ENCODE data around the gene TRIM2. TPM values are rescaled to one million over a fixed set of nuclear protein-coding genes. Genes with fewer than 3 reads are reported as not detected.

The TRIM2 gene
- total and polyA plus RNA-seq, 2 experiments from 2014 or later: 32.7 to 40.4 TPM

DNA sequence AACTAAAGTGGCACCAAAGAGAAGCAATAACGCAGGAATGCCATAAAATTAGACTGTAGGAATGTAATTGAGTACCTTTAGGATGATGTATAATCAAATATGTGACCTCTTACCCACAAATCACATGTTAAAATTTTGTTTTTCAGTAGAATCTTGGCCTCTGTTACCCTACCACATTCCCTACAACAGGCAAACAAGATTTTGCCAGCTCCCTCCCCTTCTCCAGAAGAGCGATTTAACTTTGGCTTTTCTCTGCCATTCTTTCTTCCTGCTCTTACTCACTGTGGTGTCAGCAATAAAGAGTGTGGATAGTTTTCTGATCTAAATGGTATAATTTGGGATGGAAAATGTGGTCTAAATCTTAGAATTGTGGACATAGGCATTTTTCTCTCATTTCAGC lies 57.2 kb downstream of the TRIM2 start:
- peaks cover 17% of the 10 kb centered on the region for H3K4me1 ChIP-seq (ENCODE audit: low read depth)
- TF ChIP-seq, protein P1, sequence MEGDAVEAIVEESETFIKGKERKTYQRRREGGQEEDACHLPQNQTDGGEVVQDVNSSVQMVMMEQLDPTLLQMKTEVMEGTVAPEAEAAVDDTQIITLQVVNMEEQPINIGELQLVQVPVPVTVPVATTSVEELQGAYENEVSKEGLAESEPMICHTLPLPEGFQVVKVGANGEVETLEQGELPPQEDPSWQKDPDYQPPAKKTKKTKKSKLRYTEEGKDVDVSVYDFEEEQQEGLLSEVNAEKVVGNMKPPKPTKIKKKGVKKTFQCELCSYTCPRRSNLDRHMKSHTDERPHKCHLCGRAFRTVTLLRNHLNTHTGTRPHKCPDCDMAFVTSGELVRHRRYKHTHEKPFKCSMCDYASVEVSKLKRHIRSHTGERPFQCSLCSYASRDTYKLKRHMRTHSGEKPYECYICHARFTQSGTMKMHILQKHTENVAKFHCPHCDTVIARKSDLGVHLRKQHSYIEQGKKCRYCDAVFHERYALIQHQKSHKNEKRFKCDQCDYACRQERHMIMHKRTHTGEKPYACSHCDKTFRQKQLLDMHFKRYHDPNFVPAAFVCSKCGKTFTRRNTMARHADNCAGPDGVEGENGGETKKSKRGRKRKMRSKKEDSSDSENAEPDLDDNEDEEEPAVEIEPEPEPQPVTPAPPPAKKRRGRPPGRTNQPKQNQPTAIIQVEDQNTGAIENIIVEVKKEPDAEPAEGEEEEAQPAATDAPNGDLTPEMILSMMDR (IDR thresholded peaks at IDR 0.05; ENCODE audit: low read depth, low read length): no peak
- no peak overlapping the region for H3K27ac ChIP-seq
- no peak for DNase-seq (ENCODE audit: low read depth in 1 of 2, low spot score in 1 of 2)
- H3K36me3 ChIP-seq: no peaks in the 10 kb centered on the region
- H3K27me3 ChIP-seq: no peaks in the 10 kb centered on the region
- H3K4me3 ChIP-seq: no peak overlapping the region
- no peaks in the 10 kb centered on the region for H3K9me3 ChIP-seq (ENCODE audit: low read depth)

DNA sequence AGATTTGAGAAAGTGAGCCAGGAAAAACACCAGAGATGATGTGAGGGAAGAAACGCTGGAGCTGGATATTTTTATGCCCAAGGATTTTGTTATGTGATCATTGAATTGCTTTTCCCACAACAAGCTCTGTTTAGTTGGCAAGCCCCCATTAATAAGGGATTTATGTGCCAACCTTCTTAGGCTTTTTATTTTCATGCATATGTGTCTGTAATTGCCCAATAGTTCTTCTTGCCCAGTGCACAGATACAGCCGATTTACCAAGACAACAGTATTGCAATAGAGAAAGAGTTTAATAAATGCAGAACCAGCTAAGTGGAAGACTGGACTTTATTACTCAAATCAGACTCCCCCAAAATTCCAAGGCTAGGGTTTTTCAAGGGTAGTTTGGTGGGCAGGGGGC lies 57.7 kb downstream of the TRIM2 start:
- Histone ChIP-seq H3K4me1 (ENCODE audit: low read depth) (peaks cover 12% of the 10 kb centered on the region), H3K4me3 (no peak overlapping the region), H3K27me3 (no peaks in the 10 kb centered on the region), H3K27ac (no peak overlapping the region), H3K36me3 (no peaks in the 10 kb centered on the region), H3K9me3 (ENCODE audit: low read depth) (no peaks in the 10 kb centered on the region)
- DNase-seq (ENCODE audit: low read depth in 1 of 2, low spot score in 1 of 2): no peak
- TF ChIP-seq, protein P1 (IDR thresholded peaks at IDR 0.05; ENCODE audit: low read depth, low read length): no peak

DNA sequence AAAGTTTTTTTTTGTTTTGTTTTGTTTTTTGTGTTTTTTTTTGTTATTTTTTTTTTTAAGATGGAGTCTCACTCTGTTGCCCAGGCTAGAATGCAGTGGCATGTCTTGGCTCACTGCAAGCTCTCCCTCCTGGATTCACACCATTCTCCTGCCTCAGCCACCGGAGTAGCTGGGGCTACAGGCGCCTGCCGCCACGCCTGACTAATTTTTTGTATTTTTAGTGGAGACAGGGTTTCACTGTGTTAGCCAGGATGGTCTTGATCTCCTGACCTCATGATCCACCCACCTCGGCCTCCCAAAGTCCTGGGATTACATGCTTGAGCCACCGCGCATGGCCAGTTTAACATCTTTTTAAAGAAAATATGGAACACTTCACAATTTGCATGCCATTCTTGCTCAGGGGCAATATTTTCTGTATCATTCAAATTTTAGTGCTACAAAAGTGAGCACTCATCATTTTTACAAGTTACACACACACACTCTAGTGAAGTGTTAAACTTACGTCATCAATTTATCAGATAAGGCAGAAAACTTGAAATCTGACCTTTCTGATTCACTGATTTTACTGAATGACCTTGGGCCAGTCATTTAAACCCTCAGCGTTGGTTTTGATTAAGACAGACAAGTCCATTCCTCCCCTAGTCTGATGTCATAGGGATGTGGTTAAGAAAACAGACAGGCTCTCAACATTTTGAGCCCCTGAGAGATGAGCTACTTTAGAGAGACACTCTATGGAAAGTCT lies 61.2 kb downstream of the TRIM2 start:
- TF ChIP-seq, protein P1 (IDR thresholded peaks at IDR 0.05; ENCODE audit: low read depth, low read length): no peak
- Histone ChIP-seq H3K27ac (no peak overlapping the region), H3K4me3 (no peak overlapping the region), H3K9me3 (ENCODE audit: low read depth) (no peaks in the 10 kb centered on the region), H3K36me3 (no peaks in the 10 kb centered on the region), H3K27me3 (no peaks in the 10 kb centered on the region), H3K4me1 (ENCODE audit: low read depth) (no peaks in the 10 kb centered on the region)
- DNase-seq (ENCODE audit: low read depth in 1 of 2, low spot score in 1 of 2): no peak

DNA sequence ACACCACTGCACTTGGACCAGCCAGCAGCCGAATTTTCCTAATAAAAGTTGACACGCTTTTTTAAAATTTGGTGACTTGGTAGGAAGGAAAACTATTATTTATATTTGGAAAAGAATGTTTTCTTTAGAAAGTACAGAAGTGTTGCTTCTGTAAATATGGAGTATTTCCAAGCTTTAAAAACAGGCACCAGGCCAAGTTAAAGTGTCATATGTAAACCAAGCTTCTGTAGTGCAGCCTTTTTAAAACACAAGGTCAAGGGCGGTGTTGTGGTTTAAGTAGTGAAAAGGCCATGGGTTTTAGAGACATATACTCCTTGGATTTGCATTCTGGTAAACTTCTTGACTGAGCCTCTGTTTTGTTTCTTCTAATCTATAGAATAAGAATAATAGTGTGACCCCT lies 62.7 kb downstream of the TRIM2 start:
- Histone ChIP-seq H3K9me3 (ENCODE audit: low read depth) (no peaks in the 10 kb centered on the region), H3K27ac (no peak overlapping the region), H3K4me1 (ENCODE audit: low read depth) (no peaks in the 10 kb centered on the region), H3K27me3 (no peaks in the 10 kb centered on the region), H3K36me3 (no peaks in the 10 kb centered on the region), H3K4me3 (no peak overlapping the region)
- DNase-seq (ENCODE audit: low read depth in 1 of 2, low spot score in 1 of 2): peak in 1 of 2 donors; percentile 50
- TF ChIP-seq, protein P1 (IDR thresholded peaks at IDR 0.05; ENCODE audit: low read depth, low read length): no peak

DNA sequence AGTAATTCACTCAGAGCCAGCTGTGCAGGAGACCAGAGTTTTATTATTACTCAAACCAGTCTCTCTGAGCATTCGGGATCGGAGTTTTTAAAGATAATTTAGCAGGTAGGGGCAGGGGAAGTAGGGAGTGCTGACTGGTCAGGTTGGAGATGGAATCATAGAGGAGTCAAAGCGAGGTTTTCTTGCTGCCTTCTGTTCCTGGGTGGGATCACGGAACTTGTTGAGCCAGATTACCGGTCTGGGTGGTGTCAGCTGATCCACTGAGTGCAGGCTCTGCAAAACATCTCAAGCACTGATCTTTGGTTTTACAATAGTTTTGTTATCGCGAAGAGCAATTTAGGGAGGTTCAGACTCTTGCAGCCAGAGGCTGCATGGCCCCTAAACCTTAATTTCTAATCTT lies 63.6 kb downstream of the TRIM2 start:
- H3K9me3 ChIP-seq (ENCODE audit: low read depth): no peaks in the 10 kb centered on the region
- no peaks in the 10 kb centered on the region for H3K36me3 ChIP-seq
- no peaks in the 10 kb centered on the region for H3K4me1 ChIP-seq (ENCODE audit: low read depth)
- TF ChIP-seq, protein P1 (IDR thresholded peaks at IDR 0.05; ENCODE audit: low read depth, low read length): no peak
- no peak overlapping the region for H3K27ac ChIP-seq
- no peak for DNase-seq (ENCODE audit: low read depth in 1 of 2, low spot score in 1 of 2)
- H3K27me3 ChIP-seq: no peaks in the 10 kb centered on the region
- H3K4me3 ChIP-seq: no peak overlapping the region

Measured in cardiac muscle cell (in vitro differentiated cells and primary cell).